HG03196 (cell line): ENCODE data around the gene CCDC57.
"Not testable (repeated sequence)": the region's sequence is repeated elsewhere in the genome, so short reads cannot be mapped to it uniquely, and the experiment has no call there.

ENCODE experiments used
- ATAC-seq: cut with Tn5 transposase; IDR thresholded peaks from one replicate; pipeline ENCODE4 v1.9.1; 2021; ENCODE audit not compliant: unreplicated experiment

CCDC57 gene

GRCh38 chr17:82179412-82179811, 33.2 kb downstream of the CCDC57 start:
- no peak for ATAC-seq

- ATAC-seq, result no peak
Measured at GRCh38 chr17:82178499-82179261, 34.0 kb downstream of the CCDC57 start.

GRCh38 chr17:82177761-82178498, 34.7 kb downstream of the CCDC57 start:
- ATAC-seq, result no peak

- ATAC-seq, result no peak
Measured at GRCh38 chr17:82177276-82177675, 35.4 kb downstream of the CCDC57 start.

GRCh38 chr17:82175951-82176350, 36.7 kb downstream of the CCDC57 start:
- no peak for ATAC-seq

GRCh38 chr17:82175201-82175600, 37.4 kb downstream of the CCDC57 start:
- no peak for ATAC-seq

- not testable (repeated sequence) for ATAC-seq
Measured at GRCh38 chr17:82174042-82174857, 38.4 kb downstream of the CCDC57 start.

GRCh38 chr17:82173351-82174041, 39.1 kb downstream of the CCDC57 start:
- no peak for ATAC-seq

GRCh38 chr17:82172486-82173160, 40.0 kb downstream of the CCDC57 start:
- no peak for ATAC-seq

GRCh38 chr17:82171750-82172375, 40.8 kb downstream of the CCDC57 start:
- no peak for ATAC-seq

GRCh38 chr17:82170412-82170961, 42.2 kb downstream of the CCDC57 start:
- no peak for ATAC-seq

- no peak for ATAC-seq
Measured at GRCh38 chr17:82168568-82168967, 44.1 kb downstream of the CCDC57 start.

GRCh38 chr17:82167028-82167427, 45.6 kb downstream of the CCDC57 start:
- ATAC-seq, result no peak

GRCh38 chr17:82164853-82165252, 47.8 kb downstream of the CCDC57 start:
- ATAC-seq, result no peak

GRCh38 chr17:82161216-82161615, 51.4 kb downstream of the CCDC57 start:
- no peak for ATAC-seq

- no peak for ATAC-seq
Measured at GRCh38 chr17:82160075-82160474, 52.6 kb downstream of the CCDC57 start.

- no peak for ATAC-seq
Measured at GRCh38 chr17:82158825-82159224, 53.8 kb downstream of the CCDC57 start.

- no peak for ATAC-seq
Measured at GRCh38 chr17:82157046-82158035, 55.3 kb downstream of the CCDC57 start.
